Measurements from ENCODE around the gene HES1.

Gene HES1

GRCh38 chr3:194102436-194102835 lies 33.5 kb upstream of the HES1 start:
- H3K4me1 ChIP-seq (ENCODE audit: control insufficient read depth, insufficient read depth, low read length, unreplicated experiment): no peaks in the 10 kb centered on the region
- H3K36me3 ChIP-seq (ENCODE audit: insufficient read depth, low read length): no peaks in the 10 kb centered on the region
- no peak overlapping the region for H2AFZ ChIP-seq (ENCODE audit: low read length, unreplicated experiment)
- no peak overlapping the region for H3K4me3 ChIP-seq (ENCODE audit: low read depth, low read length)
- no peaks in the 10 kb centered on the region for H3K79me2 ChIP-seq (ENCODE audit: control insufficient read depth, insufficient read depth, low read length, unreplicated experiment)
- H3K27ac ChIP-seq (ENCODE audit: low read depth, low read length): no peak overlapping the region
- H3K27me3 ChIP-seq (ENCODE audit: insufficient read depth, low read length): peaks cover 93% of the 10 kb centered on the region

GRCh38 chr3:194103505-194103904 lies 32.4 kb upstream of the HES1 start:
- Histone ChIP-seq H3K27me3 (ENCODE audit: insufficient read depth, low read length) (peaks cover 86% of the 10 kb centered on the region), H3K4me1 (ENCODE audit: control insufficient read depth, insufficient read depth, low read length, unreplicated experiment) (no peaks in the 10 kb centered on the region), H3K36me3 (ENCODE audit: insufficient read depth, low read length) (no peaks in the 10 kb centered on the region), H3K4me3 (ENCODE audit: low read depth, low read length) (no peak overlapping the region), H3K27ac (ENCODE audit: low read depth, low read length) (no peak overlapping the region), H2AFZ (ENCODE audit: low read length, unreplicated experiment) (no peak overlapping the region), H3K79me2 (ENCODE audit: control insufficient read depth, insufficient read depth, low read length, unreplicated experiment) (no peaks in the 10 kb centered on the region)

GRCh38 chr3:194103983-194104751 lies 31.8 kb upstream of the HES1 start:
- Histone ChIP-seq H3K27me3 (ENCODE audit: insufficient read depth, low read length) (peaks cover 80% of the 10 kb centered on the region), H3K4me3 (ENCODE audit: low read depth, low read length) (no peak overlapping the region), H3K79me2 (ENCODE audit: control insufficient read depth, insufficient read depth, low read length, unreplicated experiment) (no peaks in the 10 kb centered on the region), H3K4me1 (ENCODE audit: control insufficient read depth, insufficient read depth, low read length, unreplicated experiment) (no peaks in the 10 kb centered on the region), H2AFZ (ENCODE audit: low read length, unreplicated experiment) (no peak overlapping the region), H3K27ac (ENCODE audit: low read depth, low read length) (no peak overlapping the region), H3K36me3 (ENCODE audit: insufficient read depth, low read length) (no peaks in the 10 kb centered on the region)

GRCh38 chr3:194105292-194105691 lies 30.7 kb upstream of the HES1 start:
- Histone ChIP-seq H3K36me3 (ENCODE audit: insufficient read depth, low read length) (no peaks in the 10 kb centered on the region), H3K4me1 (ENCODE audit: control insufficient read depth, insufficient read depth, low read length, unreplicated experiment) (no peaks in the 10 kb centered on the region), H3K27ac (ENCODE audit: low read depth, low read length) (no peak overlapping the region), H3K79me2 (ENCODE audit: control insufficient read depth, insufficient read depth, low read length, unreplicated experiment) (no peaks in the 10 kb centered on the region), H3K4me3 (ENCODE audit: low read depth, low read length) (no peak overlapping the region), H3K27me3 (ENCODE audit: insufficient read depth, low read length) (peaks cover 69% of the 10 kb centered on the region), H2AFZ (ENCODE audit: low read length, unreplicated experiment) (no peak overlapping the region)

- no peaks in the 10 kb centered on the region for H3K4me1 ChIP-seq (ENCODE audit: control insufficient read depth, insufficient read depth, low read length, unreplicated experiment)
- peaks cover 50% of the 10 kb centered on the region for H3K27me3 ChIP-seq (ENCODE audit: insufficient read depth, low read length)
- H3K27ac ChIP-seq (ENCODE audit: low read depth, low read length): no peak overlapping the region
Observed at GRCh38 chr3:194107107-194107506, 28.8 kb upstream of the HES1 start.

GRCh38 chr3:194109192-194109863 lies 26.6 kb upstream of the HES1 start:
- Histone ChIP-seq H3K4me3 (ENCODE audit: low read depth, low read length) (no peak overlapping the region), H3K36me3 (ENCODE audit: insufficient read depth, low read length) (no peaks in the 10 kb centered on the region), H3K27ac (ENCODE audit: low read depth, low read length) (no peak overlapping the region), H2AFZ (ENCODE audit: low read length, unreplicated experiment) (no peak overlapping the region), H3K27me3 (ENCODE audit: insufficient read depth, low read length) (peaks cover 30% of the 10 kb centered on the region), H3K4me1 (ENCODE audit: control insufficient read depth, insufficient read depth, low read length, unreplicated experiment) (no peaks in the 10 kb centered on the region), H3K79me2 (ENCODE audit: control insufficient read depth, insufficient read depth, low read length, unreplicated experiment) (no peaks in the 10 kb centered on the region)

More at GRCh38 chr3:194107107-194107506, 28.8 kb upstream of the HES1 start:
- Histone ChIP-seq H3K79me2 (ENCODE audit: control insufficient read depth, insufficient read depth, low read length, unreplicated experiment) (no peaks in the 10 kb centered on the region), H3K36me3 (ENCODE audit: insufficient read depth, low read length) (no peaks in the 10 kb centered on the region), H3K4me3 (ENCODE audit: low read depth, low read length) (no peak overlapping the region), H2AFZ (ENCODE audit: low read length, unreplicated experiment) (no peak overlapping the region)

GRCh38 chr3:194110483-194110882 lies 25.5 kb upstream of the HES1 start:
- Histone ChIP-seq H3K4me3 (ENCODE audit: low read depth, low read length) (no peak overlapping the region), H3K4me1 (ENCODE audit: control insufficient read depth, insufficient read depth, low read length, unreplicated experiment) (no peaks in the 10 kb centered on the region), H3K27me3 (ENCODE audit: insufficient read depth, low read length) (peaks cover 20% of the 10 kb centered on the region), H3K27ac (ENCODE audit: low read depth, low read length) (no peak overlapping the region), H2AFZ (ENCODE audit: low read length, unreplicated experiment) (no peak overlapping the region), H3K36me3 (ENCODE audit: insufficient read depth, low read length) (no peaks in the 10 kb centered on the region), H3K79me2 (ENCODE audit: control insufficient read depth, insufficient read depth, low read length, unreplicated experiment) (no peaks in the 10 kb centered on the region)

GRCh38 chr3:194111336-194111735 lies 24.6 kb upstream of the HES1 start:
- no peaks in the 10 kb centered on the region for H3K4me1 ChIP-seq (ENCODE audit: control insufficient read depth, insufficient read depth, low read length, unreplicated experiment)
- peaks cover 12% of the 10 kb centered on the region; the same call in 1 of the 2 replicates for H3K27me3 ChIP-seq (ENCODE audit: insufficient read depth, low read length)
- no peaks in the 10 kb centered on the region for H3K79me2 ChIP-seq (ENCODE audit: control insufficient read depth, insufficient read depth, low read length, unreplicated experiment)
- no peak overlapping the region for H2AFZ ChIP-seq (ENCODE audit: low read length, unreplicated experiment)
- no peak overlapping the region for H3K4me3 ChIP-seq (ENCODE audit: low read depth, low read length)
- H3K36me3 ChIP-seq (ENCODE audit: insufficient read depth, low read length): no peaks in the 10 kb centered on the region
- H3K27ac ChIP-seq (ENCODE audit: low read depth, low read length): no peak overlapping the region

- no peak overlapping the region for H3K27ac ChIP-seq (ENCODE audit: low read depth, low read length)
- no peak overlapping the region for H3K4me3 ChIP-seq (ENCODE audit: low read depth, low read length)
- H3K4me1 ChIP-seq (ENCODE audit: control insufficient read depth, insufficient read depth, low read length, unreplicated experiment): no peaks in the 10 kb centered on the region
- H2AFZ ChIP-seq (ENCODE audit: low read length, unreplicated experiment): no peak overlapping the region
- H3K36me3 ChIP-seq (ENCODE audit: insufficient read depth, low read length): no peaks in the 10 kb centered on the region
- H3K27me3 ChIP-seq (ENCODE audit: insufficient read depth, low read length): peaks cover 13% of the 10 kb centered on the region; the same call in 1 of the 2 replicates
- H3K79me2 ChIP-seq (ENCODE audit: control insufficient read depth, insufficient read depth, low read length, unreplicated experiment): no peaks in the 10 kb centered on the region
Observed at GRCh38 chr3:194112120-194113106, 23.5 kb upstream of the HES1 start.

GRCh38 chr3:194114123-194114522 lies 21.8 kb upstream of the HES1 start:
- H3K79me2 ChIP-seq (ENCODE audit: control insufficient read depth, insufficient read depth, low read length, unreplicated experiment): no peaks in the 10 kb centered on the region
- no peaks in the 10 kb centered on the region for H3K4me1 ChIP-seq (ENCODE audit: control insufficient read depth, insufficient read depth, low read length, unreplicated experiment)

More at GRCh38 chr3:194114123-194114522, 21.8 kb upstream of the HES1 start:
- Histone ChIP-seq H3K4me3 (ENCODE audit: low read depth, low read length) (no peak overlapping the region), H2AFZ (ENCODE audit: low read length, unreplicated experiment) (no peak overlapping the region), H3K27ac (ENCODE audit: low read depth, low read length) (no peak overlapping the region), H3K36me3 (ENCODE audit: insufficient read depth, low read length) (no peaks in the 10 kb centered on the region), H3K27me3 (ENCODE audit: insufficient read depth, low read length) (peaks cover 12% of the 10 kb centered on the region; the same call in 1 of the 2 replicates)
